WTC11 (cell line): ENCODE data around the gene CTAGE1. TPM values are rescaled to one million over a fixed set of nuclear protein-coding genes. Genes with fewer than 3 reads are reported as not detected.

Experiments
- ATAC-seq: fragments of 200-7000 bp; cut with Tn5 transposase; 2 replicates; pipeline ENCODE4 v1.10.0; 2021; ENCODE audit warnings: mild to moderate bottlenecking, moderate library complexity
- CTCF ChIA-PET: fragments of 300-600 bp; sonication (Branson Sonifier 250); formaldehyde crosslinking; loops from one replicate; lab custom pipeline; 2021; ENCODE audit warnings: antibody characterized with exemption; lab: Charles Lee
- POLR2A ChIA-PET: fragments of 350-600 bp; sonication (Branson Sonifier 250); formaldehyde crosslinking; loops from one replicate; lab custom pipeline; 2021; ENCODE audit warnings: antibody characterized with exemption; lab: Charles Lee
- DNase-seq: peaks from one replicate; pipeline ENCODE4 v3.0.0; 2021; ENCODE audit warnings: low spot score
- H3K27ac Mint-ChIP-seq: 2 replicates; pipeline ENCODE4 v1.8.0; 2021; ENCODE audit warnings: mixed read lengths
- H3K27me3 Mint-ChIP-seq: 2 replicates; pipeline ENCODE4 v1.8.0; 2021; ENCODE audit warnings: low read depth, mild to moderate bottlenecking, moderate library complexity, mixed read lengths
- H3K36me3 Mint-ChIP-seq: 2 replicates; pipeline ENCODE4 v1.8.0; 2021; ENCODE audit warnings: mixed read lengths
- H3K4me1 Mint-ChIP-seq: 2 replicates; pipeline ENCODE4 v1.8.0; 2022; ENCODE audit warnings: mixed read lengths
- H3K4me3 Mint-ChIP-seq: 2 replicates; pipeline ENCODE4 v1.8.0; 2021; ENCODE audit warnings: mild to moderate bottlenecking, moderate library complexity, mixed read lengths
- H3K9me3 Mint-ChIP-seq: 2 replicates; pipeline ENCODE4 v1.8.0; 2021; ENCODE audit warnings: mixed read lengths
- ATF1 ChIP-seq: sonication (generic); formaldehyde crosslinking; IDR thresholded peaks from 2 replicates; pipeline ENCODE4 v1.8.1; 2023; ENCODE audit warnings: mild to moderate bottlenecking, moderate library complexity, missing genetic modification reagents
- ATF2 ChIP-seq: sonication (generic); formaldehyde crosslinking; IDR thresholded peaks from 2 replicates; pipeline ENCODE4 v1.8.1; 2022; ENCODE audit warnings: low read depth, missing genetic modification reagents, borderline replicate concordance
- ATF3 ChIP-seq: sonication (generic); formaldehyde crosslinking; conservative IDR thresholded peaks from 2 replicates; pipeline ENCODE4 v1.8.1; 2022; ENCODE audit warnings: mild to moderate bottlenecking, missing genetic modification reagents
- ESRRA ChIP-seq: sonication (generic); formaldehyde crosslinking; IDR thresholded peaks from 2 replicates; pipeline ENCODE4 v1.8.1; 2022; ENCODE audit warnings: mild to moderate bottlenecking, missing genetic modification reagents, borderline replicate concordance
- FOXJ3 ChIP-seq: sonication (generic); formaldehyde crosslinking; IDR thresholded peaks from 2 replicates; pipeline ENCODE4 v1.9.0; 2021; ENCODE audit warnings: missing genetic modification reagents, mild to moderate bottlenecking, borderline replicate concordance
- JUN ChIP-seq: sonication (generic); formaldehyde crosslinking; IDR thresholded peaks from 2 replicates; pipeline ENCODE4 v1.8.0; 2023; ENCODE audit warnings: mild to moderate bottlenecking, missing genetic modification reagents
- MXD4 ChIP-seq: fragments of 250-450 bp; sonication (Bioruptor Pico); IDR thresholded peaks from 2 replicates; pipeline ENCODE4 v1.8.0; 2021; ENCODE audit warnings: mild to moderate bottlenecking, moderate library complexity, borderline replicate concordance
- NR1H2 ChIP-seq: sonication (generic); formaldehyde crosslinking; IDR thresholded peaks from 2 replicates; pipeline ENCODE4 v1.9.0; 2021; ENCODE audit warnings: mild to moderate bottlenecking, moderate library complexity, missing genetic modification reagents
- NR2C2 ChIP-seq: sonication (generic); formaldehyde crosslinking; IDR thresholded peaks from 2 replicates; pipeline ENCODE4 v1.8.0; 2022; ENCODE audit warnings: mild to moderate bottlenecking, missing genetic modification reagents
- NR3C1 ChIP-seq: sonication (generic); formaldehyde crosslinking; conservative IDR thresholded peaks from 2 replicates; pipeline ENCODE4 v1.8.1; 2023; ENCODE audit warnings: low read depth, mild to moderate bottlenecking, missing genetic modification reagents
- RELA ChIP-seq: sonication (generic); formaldehyde crosslinking; IDR thresholded peaks from 2 replicates; pipeline ENCODE4 v1.8.1; 2022; ENCODE audit warnings: missing genetic modification reagents, mild to moderate bottlenecking, borderline replicate concordance
- SMAD3 ChIP-seq: sonication (generic); formaldehyde crosslinking; IDR thresholded peaks from 2 replicates; pipeline ENCODE4 v1.8.0; 2022; ENCODE audit warnings: missing genetic modification reagents, mild to moderate bottlenecking, borderline replicate concordance
- TCF7 ChIP-seq: sonication (generic); formaldehyde crosslinking; IDR thresholded peaks from 2 replicates; pipeline ENCODE4 v1.8.0; 2022; ENCODE audit warnings: mild to moderate bottlenecking, low read depth, missing genetic modification reagents, moderate library complexity
- TEAD1 ChIP-seq: sonication (generic); formaldehyde crosslinking; IDR thresholded peaks from 2 replicates; pipeline ENCODE4 v1.8.0; 2022; ENCODE audit warnings: mild to moderate bottlenecking, missing genetic modification reagents
- ZBTB43 ChIP-seq: sonication (generic); formaldehyde crosslinking; IDR thresholded peaks from 2 replicates; pipeline ENCODE4 v1.8.1; 2023; ENCODE audit warnings: mild to moderate bottlenecking, missing genetic modification reagents
- ZNF121 ChIP-seq: sonication (generic); formaldehyde crosslinking; IDR thresholded peaks from 2 replicates; pipeline ENCODE4 v1.8.0; 2023; ENCODE audit warnings: missing genetic modification reagents
- ZNF232 ChIP-seq: sonication (generic); formaldehyde crosslinking; IDR thresholded peaks from 2 replicates; pipeline ENCODE4 v1.8.0; 2022; ENCODE audit warnings: mild to moderate bottlenecking, missing genetic modification reagents
- ZNF423 ChIP-seq: fragments of 250-450 bp; sonication (Bioruptor Pico); IDR thresholded peaks from 2 replicates; pipeline ENCODE4 v2.1.2; 2022; ENCODE audit warnings: mild to moderate bottlenecking, moderate library complexity
- ZNF671 ChIP-seq: fragments of 250-450 bp; sonication (Bioruptor Pico); IDR thresholded peaks from 2 replicates; pipeline ENCODE4 v1.8.0; 2021; ENCODE audit warnings: mild to moderate bottlenecking
- total RNA-seq: library from RNA; stranded (reverse); gene quantifications from 3 replicates; pipeline ENCODE4 v1.2.3, GENCODE V29; 2021
- TF ChIP-seq, protein P1 (sequence below): fragments of 200-600 bp; IDR thresholded peaks from 2 replicates; pipeline ENCODE4 v1.8.0; 2022; ENCODE audit warnings: antibody characterized with exemption
- TF ChIP-seq, protein P2 (sequence below): fragments of 250-450 bp; sonication (Bioruptor Pico); conservative IDR thresholded peaks from 2 replicates; pipeline ENCODE4 v1.9.0; 2021; ENCODE audit warnings: mild to moderate bottlenecking
- TF ChIP-seq, protein P3 (sequence below): fragments of 250-450 bp; sonication (Bioruptor Pico); IDR thresholded peaks from 2 replicates; pipeline ENCODE4 v1.9.0; 2021; ENCODE audit warnings: mild to moderate bottlenecking, borderline replicate concordance
- TF ChIP-seq, protein P4 (sequence below): sonication (generic); formaldehyde crosslinking; IDR thresholded peaks from 2 replicates; pipeline ENCODE4 v1.8.1; 2022; ENCODE audit warnings: mild to moderate bottlenecking, missing genetic modification reagents, moderate library complexity, borderline replicate concordance

CTAGE1 gene
- total RNA-seq, 1 experiment from 2014 or later: not detected

- no peak overlapping the region for H3K27ac Mint-ChIP-seq
- H3K4me1 Mint-ChIP-seq: no peaks in the 10 kb centered on the region
- DNase-seq: no peak
- POLR2A ChIA-PET: no interaction called here
- TF ChIP-seq, protein P1, sequence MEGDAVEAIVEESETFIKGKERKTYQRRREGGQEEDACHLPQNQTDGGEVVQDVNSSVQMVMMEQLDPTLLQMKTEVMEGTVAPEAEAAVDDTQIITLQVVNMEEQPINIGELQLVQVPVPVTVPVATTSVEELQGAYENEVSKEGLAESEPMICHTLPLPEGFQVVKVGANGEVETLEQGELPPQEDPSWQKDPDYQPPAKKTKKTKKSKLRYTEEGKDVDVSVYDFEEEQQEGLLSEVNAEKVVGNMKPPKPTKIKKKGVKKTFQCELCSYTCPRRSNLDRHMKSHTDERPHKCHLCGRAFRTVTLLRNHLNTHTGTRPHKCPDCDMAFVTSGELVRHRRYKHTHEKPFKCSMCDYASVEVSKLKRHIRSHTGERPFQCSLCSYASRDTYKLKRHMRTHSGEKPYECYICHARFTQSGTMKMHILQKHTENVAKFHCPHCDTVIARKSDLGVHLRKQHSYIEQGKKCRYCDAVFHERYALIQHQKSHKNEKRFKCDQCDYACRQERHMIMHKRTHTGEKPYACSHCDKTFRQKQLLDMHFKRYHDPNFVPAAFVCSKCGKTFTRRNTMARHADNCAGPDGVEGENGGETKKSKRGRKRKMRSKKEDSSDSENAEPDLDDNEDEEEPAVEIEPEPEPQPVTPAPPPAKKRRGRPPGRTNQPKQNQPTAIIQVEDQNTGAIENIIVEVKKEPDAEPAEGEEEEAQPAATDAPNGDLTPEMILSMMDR: no peak
- TF ChIP-seq, protein P2, sequence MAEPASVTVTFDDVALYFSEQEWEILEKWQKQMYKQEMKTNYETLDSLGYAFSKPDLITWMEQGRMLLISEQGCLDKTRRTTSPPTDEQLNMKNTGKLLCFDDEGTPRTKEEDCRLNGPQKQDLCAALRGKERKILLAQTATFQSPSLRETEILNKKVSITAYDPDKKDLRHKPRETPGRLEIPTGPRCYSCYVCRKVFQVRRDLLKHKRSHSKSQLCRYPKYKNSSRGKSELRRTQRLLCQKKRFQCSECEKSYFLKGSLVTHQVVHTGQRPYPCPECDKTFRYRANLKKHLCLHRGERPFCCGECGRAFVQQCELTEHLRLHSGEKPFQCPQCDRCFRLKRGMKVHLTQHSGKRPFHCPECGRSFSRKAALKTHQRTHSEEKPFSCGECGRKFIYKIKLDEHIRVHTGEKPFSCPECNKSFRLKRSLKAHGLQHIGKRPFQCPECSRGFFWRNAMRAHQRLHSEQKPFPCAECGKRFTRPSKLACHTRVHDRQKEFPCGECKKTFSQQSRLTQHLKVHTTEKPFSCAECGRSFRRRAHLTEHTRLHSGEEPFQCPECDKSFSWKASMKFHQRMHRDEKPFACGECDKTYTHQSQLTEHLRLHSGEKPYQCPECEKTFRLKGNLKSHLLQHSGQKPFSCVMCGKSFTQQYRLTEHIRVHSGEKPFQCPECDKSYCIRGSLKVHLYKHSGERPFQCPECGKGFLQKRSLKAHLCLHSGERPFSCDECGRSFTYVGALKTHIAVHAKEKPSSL (CRISPR knock-in tag): no peak
- TF ChIP-seq ATF3: no peak
- no peak for TF ChIP-seq ZNF423
- TF ChIP-seq, protein P3, sequence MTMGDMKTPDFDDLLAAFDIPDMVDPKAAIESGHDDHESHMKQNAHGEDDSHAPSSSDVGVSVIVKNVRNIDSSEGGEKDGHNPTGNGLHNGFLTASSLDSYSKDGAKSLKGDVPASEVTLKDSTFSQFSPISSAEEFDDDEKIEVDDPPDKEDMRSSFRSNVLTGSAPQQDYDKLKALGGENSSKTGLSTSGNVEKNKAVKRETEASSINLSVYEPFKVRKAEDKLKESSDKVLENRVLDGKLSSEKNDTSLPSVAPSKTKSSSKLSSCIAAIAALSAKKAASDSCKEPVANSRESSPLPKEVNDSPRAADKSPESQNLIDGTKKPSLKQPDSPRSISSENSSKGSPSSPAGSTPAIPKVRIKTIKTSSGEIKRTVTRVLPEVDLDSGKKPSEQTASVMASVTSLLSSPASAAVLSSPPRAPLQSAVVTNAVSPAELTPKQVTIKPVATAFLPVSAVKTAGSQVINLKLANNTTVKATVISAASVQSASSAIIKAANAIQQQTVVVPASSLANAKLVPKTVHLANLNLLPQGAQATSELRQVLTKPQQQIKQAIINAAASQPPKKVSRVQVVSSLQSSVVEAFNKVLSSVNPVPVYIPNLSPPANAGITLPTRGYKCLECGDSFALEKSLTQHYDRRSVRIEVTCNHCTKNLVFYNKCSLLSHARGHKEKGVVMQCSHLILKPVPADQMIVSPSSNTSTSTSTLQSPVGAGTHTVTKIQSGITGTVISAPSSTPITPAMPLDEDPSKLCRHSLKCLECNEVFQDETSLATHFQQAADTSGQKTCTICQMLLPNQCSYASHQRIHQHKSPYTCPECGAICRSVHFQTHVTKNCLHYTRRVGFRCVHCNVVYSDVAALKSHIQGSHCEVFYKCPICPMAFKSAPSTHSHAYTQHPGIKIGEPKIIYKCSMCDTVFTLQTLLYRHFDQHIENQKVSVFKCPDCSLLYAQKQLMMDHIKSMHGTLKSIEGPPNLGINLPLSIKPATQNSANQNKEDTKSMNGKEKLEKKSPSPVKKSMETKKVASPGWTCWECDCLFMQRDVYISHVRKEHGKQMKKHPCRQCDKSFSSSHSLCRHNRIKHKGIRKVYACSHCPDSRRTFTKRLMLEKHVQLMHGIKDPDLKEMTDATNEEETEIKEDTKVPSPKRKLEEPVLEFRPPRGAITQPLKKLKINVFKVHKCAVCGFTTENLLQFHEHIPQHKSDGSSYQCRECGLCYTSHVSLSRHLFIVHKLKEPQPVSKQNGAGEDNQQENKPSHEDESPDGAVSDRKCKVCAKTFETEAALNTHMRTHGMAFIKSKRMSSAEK (CRISPR knock-in tag): no peak
- TF ChIP-seq ATF2 (CRISPR knock-in tag): no peak
- TF ChIP-seq, all 79 proteins: peak for 0
- CTCF ChIA-PET: no interaction called here
- peaks cover 15% of the 10 kb centered on the region for H3K36me3 Mint-ChIP-seq
- ATAC-seq: no peak
- H3K4me3 Mint-ChIP-seq: no peak overlapping the region
- H3K9me3 Mint-ChIP-seq: peaks cover 23% of the 10 kb centered on the region
- H3K27me3 Mint-ChIP-seq: peaks cover 14% of the 10 kb centered on the region; the same call in 1 of the 2 replicates
These were observed 28.6 kb upstream of the CTAGE1 start for GRCh38 chr18:22446325-22446724.

- Mint-ChIP-seq H3K4me1 (peaks cover 6% of the 10 kb centered on the region; the same call in 1 of the 2 replicates), H3K36me3 (no peaks in the 10 kb centered on the region), H3K9me3 (no peaks in the 10 kb centered on the region), H3K27ac (no peak overlapping the region), H3K4me3 (no peak overlapping the region), H3K27me3 (peaks cover 3% of the 10 kb centered on the region; the same call in 1 of the 2 replicates)
- TF ChIP-seq ZNF232 (CRISPR knock-in tag) (no peak), JUN (CRISPR knock-in tag) (no peak), NR2C2 (no peak), ATF1 (CRISPR knock-in tag) (no peak), ZBTB43 (no peak), TEAD1 (CRISPR knock-in tag) (no peak), ZNF121 (no peak), NR1H2 (CRISPR knock-in tag) (no peak), MXD4 (CRISPR knock-in tag) (no peak), RELA (CRISPR knock-in tag) (no peak), SMAD3 (no peak), ESRRA (CRISPR knock-in tag) (no peak), FOXJ3 (no peak), ZNF671 (CRISPR knock-in tag) (no peak), TCF7 (CRISPR knock-in tag) (no peak), NR3C1 (CRISPR knock-in tag) (no peak)
- TF ChIP-seq, protein P4, sequence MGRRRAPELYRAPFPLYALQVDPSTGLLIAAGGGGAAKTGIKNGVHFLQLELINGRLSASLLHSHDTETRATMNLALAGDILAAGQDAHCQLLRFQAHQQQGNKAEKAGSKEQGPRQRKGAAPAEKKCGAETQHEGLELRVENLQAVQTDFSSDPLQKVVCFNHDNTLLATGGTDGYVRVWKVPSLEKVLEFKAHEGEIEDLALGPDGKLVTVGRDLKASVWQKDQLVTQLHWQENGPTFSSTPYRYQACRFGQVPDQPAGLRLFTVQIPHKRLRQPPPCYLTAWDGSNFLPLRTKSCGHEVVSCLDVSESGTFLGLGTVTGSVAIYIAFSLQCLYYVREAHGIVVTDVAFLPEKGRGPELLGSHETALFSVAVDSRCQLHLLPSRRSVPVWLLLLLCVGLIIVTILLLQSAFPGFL (CRISPR knock-in tag): no peak
- ATAC-seq: no peak
- ChIA-PET CTCF (interaction anchor here (1.3 to 2.1 kb wide), 2 partner anchors 13 to 257 kb away, joined by 5 to 8 read pairs; no protein-coding TSS in a partner anchor), POLR2A (no interaction called here)
- DNase-seq: no peak
These were observed 23.9 kb upstream of the CTAGE1 start for GRCh38 chr18:22441638-22442037.
